Prostate gland (tissue), 2 donors: ENCODE results near the gene CT45A6. TPM values are rescaled to one million over a fixed set of nuclear protein-coding genes. Genes with fewer than 3 reads are reported as not detected.
"Not testable (repeated sequence)": the region's sequence is repeated elsewhere in the genome, so short reads cannot be mapped to it uniquely, and the experiment has no call there.

Experiments
- DNase-seq: peaks from one replicate; pipeline ENCODE4 v3.0.0-alpha.2; 2019; ENCODE audit warnings: low spot score
- H3K27ac ChIP-seq, 2 donors: fragments of 200-600 bp; sonication (generic); 2 replicates each; pipeline ENCODE4 v1.5.1; 2017 to 2019
- H3K27me3 ChIP-seq: fragments of 200-600 bp; sonication (generic); replicated peaks from 2 replicates; pipeline ENCODE4 v1.5.1; 2019; ENCODE audit not compliant: insufficient read depth
- H3K36me3 ChIP-seq, 2 donors: fragments of 200-600 bp; sonication (generic); 1 replicate in 1 of 2; 2 replicates in 1 of 2; pipeline versions ENCODE4 v1.5.1 to v1.8.1; 2017 to 2019
- H3K4me1 ChIP-seq: fragments of 200-600 bp; sonication (generic); replicated peaks from 2 replicates; pipeline ENCODE4 v1.5.1; 2019
- H3K4me3 ChIP-seq, 2 donors: fragments of 200-600 bp; sonication (generic); 2 replicates each; pipeline ENCODE4 v1.5.1; 2017 to 2019
- H3K9me3 ChIP-seq: fragments of 200-600 bp; sonication (generic); 2 replicates; pipeline ENCODE4 v1.5.1; 2017
- WGBS: methylation state at CpG from one replicate; pipeline ENCODE4 v1.1.5; 2018; 5-methylcytosine and 5-hydroxymethylcytosine counted together
- intact Hi-C: fragments of 100-400 bp; cut with DNase I; formaldehyde crosslinking; loops from one replicate; pipeline ENCODE4 v1.14.2; 2022
- total RNA-seq, 2 donors: library from RNA; depleted of rRNA; stranded (reverse); fragments of >200 nt; gene quantifications; one replicate each; pipeline ENCODE4 v1.1.0, GENCODE V29; 2016

CT45A6 gene, protein sequence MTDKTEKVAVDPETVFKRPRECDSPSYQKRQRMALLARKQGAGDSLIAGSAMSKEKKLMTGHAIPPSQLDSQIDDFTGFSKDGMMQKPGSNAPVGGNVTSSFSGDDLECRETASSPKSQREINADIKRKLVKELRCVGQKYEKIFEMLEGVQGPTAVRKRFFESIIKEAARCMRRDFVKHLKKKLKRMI
- not detected for total RNA-seq

DNA sequence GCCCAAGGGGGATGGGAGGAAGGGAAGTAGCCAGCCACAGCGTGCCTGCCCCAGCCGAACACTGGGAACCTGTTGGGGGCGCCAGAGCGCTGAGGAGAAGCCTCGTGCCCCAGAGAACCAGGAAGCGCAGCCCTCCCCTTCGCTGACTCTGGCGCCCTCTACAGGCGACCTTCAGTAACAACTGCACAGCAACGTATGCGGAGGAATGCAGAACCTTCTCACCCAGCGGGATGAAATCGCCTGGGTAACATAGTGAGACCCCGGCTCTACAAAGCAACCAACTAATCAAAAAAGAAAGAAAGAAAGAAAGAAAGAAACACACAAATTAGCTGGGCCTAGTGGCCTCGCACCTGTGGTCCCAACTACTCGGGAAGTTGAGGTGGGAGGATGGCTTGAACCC lies at the start of gene CT45A6:
Gene CT45A6, minus strand, starts transcription at position 101 of the 400 bp plus-strand sequence. CDS start 3,794 bp downstream, outside the sequence.
- H3K36me3 ChIP-seq, H3K27ac ChIP-seq, H3K27me3 ChIP-seq, intact Hi-C loops, H3K9me3 ChIP-seq, H3K4me1 ChIP-seq, DNase-seq, H3K4me3 ChIP-seq: not testable (repeated sequence)
- WGBS = no CpG with 5 or more reads among the region's 16 CpGs

GRCh38 chrX:135837180-135837579 lies 34.6 kb upstream of the CT45A6 start, which contains the start of gene CT45A7:
CT45A7 (minus strand) TSS chrX:135837280; CDS start chrX:135833533, 3,747 bp downstream.
- WGBS = no CpG with 5 or more reads among the region's 17 CpGs
- H3K27me3 ChIP-seq, H3K4me1 ChIP-seq, H3K36me3 ChIP-seq, DNase-seq, H3K4me3 ChIP-seq, intact Hi-C loops, H3K27ac ChIP-seq, H3K9me3 ChIP-seq: not testable (repeated sequence)

DNA sequence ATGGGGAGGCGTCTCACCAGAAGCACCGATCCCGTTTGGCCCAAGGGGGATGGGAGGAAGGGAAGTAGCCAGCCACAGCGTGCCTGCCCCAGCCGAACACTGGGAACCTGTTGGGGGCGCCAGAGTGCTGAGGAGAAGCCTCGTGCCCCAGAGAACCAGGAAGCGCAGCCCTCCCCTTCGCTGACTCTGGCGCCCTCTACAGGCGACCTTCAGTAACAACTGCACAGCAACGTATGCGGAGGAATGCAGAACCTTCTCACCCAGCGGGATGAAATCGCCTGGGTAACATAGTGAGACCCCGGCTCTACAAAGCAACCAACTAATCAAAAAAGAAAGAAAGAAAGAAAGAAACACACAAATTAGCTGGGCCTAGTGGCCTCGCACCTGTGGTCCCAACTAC lies 17.3 kb upstream of the CT45A6 start, which contains the start of gene CT45A2:
Gene CT45A2, minus strand, starts transcription at position 101 of the 400 bp plus-strand sequence. CDS start 3,747 bp downstream, outside the sequence.
- H3K4me3 ChIP-seq, H3K27me3 ChIP-seq, H3K9me3 ChIP-seq, intact Hi-C loops, H3K4me1 ChIP-seq, H3K36me3 ChIP-seq, H3K27ac ChIP-seq, DNase-seq: not testable (repeated sequence)
- WGBS = no CpG with 5 or more reads among the region's 17 CpGs

DNA sequence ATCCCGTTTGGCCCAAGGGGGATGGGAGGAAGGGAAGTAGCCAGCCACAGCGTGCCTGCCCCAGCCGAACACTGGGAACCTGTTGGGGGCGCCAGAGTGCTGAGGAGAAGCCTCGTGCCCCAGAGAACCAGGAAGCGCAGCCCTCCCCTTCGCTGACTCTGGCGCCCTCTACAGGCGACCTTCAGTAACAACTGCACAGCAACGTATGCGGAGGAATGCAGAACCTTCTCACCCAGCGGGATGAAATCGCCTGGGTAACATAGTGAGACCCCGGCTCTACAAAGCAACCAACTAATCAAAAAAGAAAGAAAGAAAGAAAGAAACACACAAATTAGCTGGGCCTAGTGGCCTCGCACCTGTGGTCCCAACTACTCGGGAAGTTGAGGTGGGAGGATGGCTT lies 17.2 kb downstream of the CT45A6 start, which contains the start of gene CT45A5:
Gene CT45A5, minus strand, starts transcription at position 101 of the 400 bp plus-strand sequence. CDS start 3,774 bp downstream, outside the sequence.
- H3K27me3 ChIP-seq, H3K4me1 ChIP-seq, DNase-seq, H3K36me3 ChIP-seq, H3K27ac ChIP-seq, H3K4me3 ChIP-seq, intact Hi-C loops, H3K9me3 ChIP-seq: not testable (repeated sequence)
- WGBS = no CpG with 5 or more reads among the region's 16 CpGs

DNA sequence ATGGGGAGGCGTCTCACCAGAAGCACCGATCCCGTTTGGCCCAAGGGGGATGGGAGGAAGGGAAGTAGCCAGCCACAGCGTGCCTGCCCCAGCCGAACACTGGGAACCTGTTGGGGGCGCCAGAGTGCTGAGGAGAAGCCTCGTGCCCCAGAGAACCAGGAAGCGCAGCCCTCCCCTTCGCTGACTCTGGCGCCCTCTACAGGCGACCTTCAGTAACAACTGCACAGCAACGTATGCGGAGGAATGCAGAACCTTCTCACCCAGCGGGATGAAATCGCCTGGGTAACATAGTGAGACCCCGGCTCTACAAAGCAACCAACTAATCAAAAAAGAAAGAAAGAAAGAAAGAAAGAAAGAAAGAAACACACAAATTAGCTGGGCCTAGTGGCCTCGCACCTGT lies 34.5 kb downstream of the CT45A6 start, which contains the start of gene CT45A3:
Gene CT45A3, minus strand, starts transcription at position 101 of the 400 bp plus-strand sequence. CDS start 3,747 bp downstream, outside the sequence.
- H3K27me3 ChIP-seq, H3K36me3 ChIP-seq, H3K9me3 ChIP-seq, H3K4me3 ChIP-seq, DNase-seq, intact Hi-C loops, H3K4me1 ChIP-seq, H3K27ac ChIP-seq: not testable (repeated sequence)
- WGBS = no CpG with 5 or more reads among the region's 17 CpGs

DNA sequence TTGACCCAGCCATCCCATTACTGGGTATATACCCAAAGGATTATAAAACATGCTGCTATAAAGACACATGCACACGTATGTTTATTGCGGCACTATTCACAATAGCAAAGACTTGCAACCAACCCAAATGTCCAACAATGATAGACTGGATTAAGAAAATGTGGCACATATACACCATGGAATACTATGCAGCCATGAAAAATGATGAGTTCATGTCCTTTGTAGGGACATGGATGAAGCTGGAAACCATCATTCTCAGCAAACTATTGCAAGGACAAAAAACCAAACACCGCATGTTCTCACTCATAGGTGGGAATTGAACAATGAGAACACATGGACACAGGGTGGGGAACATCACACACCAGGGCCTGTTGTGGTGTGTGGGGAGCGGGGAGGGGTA lies 57.8 kb downstream of the CT45A6 start:
- 93% methylated on average over 3 of the region's 4 CpGs for WGBS
- intact Hi-C loops, H3K27me3 ChIP-seq, H3K36me3 ChIP-seq, H3K4me1 ChIP-seq, DNase-seq, H3K9me3 ChIP-seq, H3K27ac ChIP-seq, H3K4me3 ChIP-seq: not testable (repeated sequence)

Other genes starting within 250 kb of the CT45A6 start
- gene CT45A1, start 89.1 kb downstream of the CT45A6 start, total RNA-seq = 1 to 10 TPM in 1 of 2 donors, not detected in 1; 1.0 TPM
- gene CT45A3, start 34.6 kb downstream of the CT45A6 start, total RNA-seq = 10 to 100 TPM in 1 of 2 donors, not detected in 1; 12.0 TPM
- gene CT45A5, start 17.3 kb downstream of the CT45A6 start, total RNA-seq = 1 to 10 TPM in 1 of 2 donors, not detected in 1; 1.0 TPM
- gene CT45A2, start 17.2 kb upstream of the CT45A6 start, total RNA-seq = not detected
- gene CT45A7, start 34.5 kb upstream of the CT45A6 start, total RNA-seq = not detected
- gene CT45A8, start 51.8 kb upstream of the CT45A6 start, total RNA-seq = not detected
- not detected for gene CT45A9, start 69.0 kb upstream of the CT45A6 start, total RNA-seq
- gene CT45A10, start 90.7 kb upstream of the CT45A6 start, total RNA-seq = 10 to 100 TPM in 1 of 2 donors, not detected in 1; 13.8 TPM
- gene SAGE1, start 90.9 kb upstream of the CT45A6 start, total RNA-seq = 1 to 10 TPM in 1 of 2 donors, not detected in 1; 1.8 TPM
- 10 to 100 TPM; 13.7 to 18.3 TPM for gene MMGT1, start 171.2 kb upstream of the CT45A6 start, total RNA-seq
- 10 to 100 TPM in 1 of 2 donors, 1 to 10 TPM in 1; 7.4 to 14.5 TPM for gene SLC9A6, start 182.6 kb upstream of the CT45A6 start, total RNA-seq